Endothelial cell of umbilical vein (primary cell): Measurements from ENCODE around the gene FAM9A.

Experiments
- EZH2 ChIP-seq: IDR thresholded peaks from 2 replicates; pipeline ENCODE4 v1.6.1; 2012; ENCODE audit warnings: borderline replicate concordance, low read depth, mild to moderate bottlenecking, moderate library complexity, low read length, inconsistent platforms; ENCODE audit not compliant: severe bottlenecking
- FOS ChIP-seq: IDR thresholded peaks from 2 replicates; pipeline ENCODE4 v1.6.1; 2011; ENCODE audit warnings: mild to moderate bottlenecking, low read length, moderate library complexity, borderline replicate concordance; ENCODE audit not compliant: insufficient read depth
- GATA2 ChIP-seq: IDR thresholded peaks from 2 replicates; pipeline ENCODE4 v1.7.0; 2011; ENCODE audit warnings: low read depth, mild to moderate bottlenecking, moderate library complexity, mixed read lengths, low read length; ENCODE audit not compliant: insufficient read length, insufficient read depth
- JUN ChIP-seq: IDR thresholded peaks from 2 replicates; pipeline ENCODE4 v1.6.1; 2011; ENCODE audit warnings: borderline replicate concordance, low read depth; ENCODE audit not compliant: insufficient read length, insufficient read depth
- MAX ChIP-seq: IDR thresholded peaks from 2 replicates; pipeline ENCODE4 v1.6.1; 2011; ENCODE audit not compliant: insufficient read depth, insufficient read length
- MYC ChIP-seq: IDR thresholded peaks from one replicate; pipeline ENCODE4 v1.6.1; 2011; ENCODE audit warnings: mild to moderate bottlenecking, low read depth, low read length
- POLR2A ChIP-seq: IDR thresholded peaks from 2 replicates; pipeline ENCODE4 v1.6.1; 2012; ENCODE audit warnings: low read depth, mild to moderate bottlenecking, control low read depth, low read length
- POLR2AphosphoS5 ChIP-seq: IDR thresholded peaks from 2 replicates; pipeline ENCODE4 v1.6.1; 2012; ENCODE audit warnings: low read depth, mild to moderate bottlenecking, control low read depth, low read length, moderate library complexity; ENCODE audit not compliant: insufficient read depth
- TF ChIP-seq, protein P1 (sequence below), 2 donors: IDR thresholded peaks; 1 replicate in 1 of 2; 2 replicates in 1 of 2; pipeline ENCODE4 v1.5.1; 2011; ENCODE audit warnings: low read length in 2 of 2, mild to moderate bottlenecking in 2 of 2, moderate library complexity in 2 of 2, control low read depth in 1 of 2, inconsistent platforms in 1 of 2, low read depth in 1 of 2; ENCODE audit not compliant: insufficient read depth in 1 of 2; ENCODE audit errors: extremely low read depth in 1 of 2

- TF ChIP-seq POLR2A (no peak), MAX (no peak), EZH2 (no peak), FOS (no peak), POLR2AphosphoS5 (no peak), MYC (no peak), GATA2 (no peak), JUN (no peak)
- TF ChIP-seq, protein P1, sequence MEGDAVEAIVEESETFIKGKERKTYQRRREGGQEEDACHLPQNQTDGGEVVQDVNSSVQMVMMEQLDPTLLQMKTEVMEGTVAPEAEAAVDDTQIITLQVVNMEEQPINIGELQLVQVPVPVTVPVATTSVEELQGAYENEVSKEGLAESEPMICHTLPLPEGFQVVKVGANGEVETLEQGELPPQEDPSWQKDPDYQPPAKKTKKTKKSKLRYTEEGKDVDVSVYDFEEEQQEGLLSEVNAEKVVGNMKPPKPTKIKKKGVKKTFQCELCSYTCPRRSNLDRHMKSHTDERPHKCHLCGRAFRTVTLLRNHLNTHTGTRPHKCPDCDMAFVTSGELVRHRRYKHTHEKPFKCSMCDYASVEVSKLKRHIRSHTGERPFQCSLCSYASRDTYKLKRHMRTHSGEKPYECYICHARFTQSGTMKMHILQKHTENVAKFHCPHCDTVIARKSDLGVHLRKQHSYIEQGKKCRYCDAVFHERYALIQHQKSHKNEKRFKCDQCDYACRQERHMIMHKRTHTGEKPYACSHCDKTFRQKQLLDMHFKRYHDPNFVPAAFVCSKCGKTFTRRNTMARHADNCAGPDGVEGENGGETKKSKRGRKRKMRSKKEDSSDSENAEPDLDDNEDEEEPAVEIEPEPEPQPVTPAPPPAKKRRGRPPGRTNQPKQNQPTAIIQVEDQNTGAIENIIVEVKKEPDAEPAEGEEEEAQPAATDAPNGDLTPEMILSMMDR (IDR thresholded peaks at IDR 0.05; ENCODE audit: extremely low read depth in 1 of 2, insufficient read depth in 1 of 2, low read depth in 1 of 2, low read length in 2 of 2) = no peak
Measured at GRCh38 chrX:8849458-8849857, 48.3 kb upstream of the FAM9A start.
